Stimulated activated naive CD8-positive, alpha-beta T cell treated with anti-CD3 and anti-CD28 coated beads, Interleukin-15, Interleukin-2, amounts not matched to agents 100 ng/mL and 50 ng/mL, for 24 hours (primary cell): ENCODE data around the gene CANX.
"Not testable (repeated sequence)": the region's sequence is repeated elsewhere in the genome, so short reads cannot be mapped to it uniquely, and the experiment has no call there.

Source experiments
- H3K27ac Mint-ChIP-seq: one replicate; pipeline ENCODE4 v1.8.0; 2021; ENCODE audit warnings: mild to moderate bottlenecking, mixed read lengths
- H3K27me3 Mint-ChIP-seq: one replicate; pipeline ENCODE4 v1.8.0; 2021; ENCODE audit warnings: mixed read lengths
- H3K36me3 Mint-ChIP-seq: one replicate; pipeline ENCODE4 v1.8.0; 2021; ENCODE audit warnings: low read depth, mixed read lengths
- H3K4me1 Mint-ChIP-seq: one replicate; pipeline ENCODE4 v1.8.0; 2021; ENCODE audit warnings: low read depth, mixed read lengths
- H3K4me3 Mint-ChIP-seq: one replicate; pipeline ENCODE4 v1.8.0; 2021; ENCODE audit warnings: mild to moderate bottlenecking, mixed read lengths
- H3K9me3 Mint-ChIP-seq: one replicate; pipeline ENCODE4 v1.8.0; 2021; ENCODE audit warnings: mixed read lengths

CANX gene

GRCh38 chr5:179694561-179694960 lies 4.2 kb upstream of the CANX start:
- peaks cover 6% of the 10 kb centered on the region for H3K36me3 Mint-ChIP-seq
- H3K4me3 Mint-ChIP-seq, result no peak overlapping the region
- H3K4me1 Mint-ChIP-seq, result peaks cover 18% of the 10 kb centered on the region
- H3K9me3 Mint-ChIP-seq, result no peaks in the 10 kb centered on the region
- no peak overlapping the region for H3K27ac Mint-ChIP-seq
- no peaks in the 10 kb centered on the region for H3K27me3 Mint-ChIP-seq

GRCh38 chr5:179696603-179697002 lies 2.2 kb upstream of the CANX start:
- Mint-ChIP-seq H3K36me3 (peaks cover 15% of the 10 kb centered on the region), H3K27me3 (no peaks in the 10 kb centered on the region), H3K4me3 (no peak overlapping the region), H3K9me3 (no peaks in the 10 kb centered on the region), H3K27ac (peak overlapping the region; percentile 18), H3K4me1 (peaks cover 34% of the 10 kb centered on the region)

- peak overlapping the region; percentile 98 for H3K4me3 Mint-ChIP-seq
- H3K27me3 Mint-ChIP-seq, result no peaks in the 10 kb centered on the region
- H3K27ac Mint-ChIP-seq, result peak overlapping the region; percentile 100
These were observed 1.7 kb upstream of the CANX start for GRCh38 chr5:179697108-179697507.

GRCh38 chr5:179697543-179697942 lies 1.2 kb upstream of the CANX start:
- peaks cover 41% of the 10 kb centered on the region for H3K4me1 Mint-ChIP-seq

More at GRCh38 chr5:179697108-179697507, 1.7 kb upstream of the CANX start:
- Mint-ChIP-seq H3K9me3 (no peaks in the 10 kb centered on the region), H3K36me3 (peaks cover 17% of the 10 kb centered on the region), H3K4me1 (peaks cover 36% of the 10 kb centered on the region)

GRCh38 chr5:179697993-179698934 lies 503 bp upstream of the CANX start:
- H3K27me3 Mint-ChIP-seq, result no peaks in the 10 kb centered on the region
- peak overlapping the region; percentile 100 for H3K27ac Mint-ChIP-seq
- peaks cover 29% of the 10 kb centered on the region for H3K36me3 Mint-ChIP-seq
- H3K9me3 Mint-ChIP-seq, result no peaks in the 10 kb centered on the region
- H3K4me3 Mint-ChIP-seq, result peak overlapping the region; percentile 98
- peaks cover 44% of the 10 kb centered on the region for H3K4me1 Mint-ChIP-seq

More at GRCh38 chr5:179697543-179697942, 1.2 kb upstream of the CANX start:
- Mint-ChIP-seq H3K27ac (peak overlapping the region; percentile 100), H3K4me3 (peak overlapping the region; percentile 98), H3K36me3 (peaks cover 22% of the 10 kb centered on the region)
- not testable (repeated sequence) for H3K9me3 Mint-ChIP-seq, H3K27me3 Mint-ChIP-seq

- peak overlapping the region; percentile 98 for H3K4me3 Mint-ChIP-seq
- peaks cover 53% of the 10 kb centered on the region for H3K4me1 Mint-ChIP-seq
- H3K27ac Mint-ChIP-seq, result peak overlapping the region; percentile 96
- no peaks in the 10 kb centered on the region for H3K9me3 Mint-ChIP-seq
- no peaks in the 10 kb centered on the region for H3K27me3 Mint-ChIP-seq
- H3K36me3 Mint-ChIP-seq, result peaks cover 38% of the 10 kb centered on the region
These were observed 960 bp downstream of the CANX start for GRCh38 chr5:179699616-179700237.

- H3K27ac Mint-ChIP-seq, result peak overlapping the region; percentile 96
- H3K9me3 Mint-ChIP-seq, result no peaks in the 10 kb centered on the region
- peak overlapping the region; percentile 98 for H3K4me3 Mint-ChIP-seq
- peaks cover 42% of the 10 kb centered on the region for H3K36me3 Mint-ChIP-seq
- no peaks in the 10 kb centered on the region for H3K27me3 Mint-ChIP-seq
- H3K4me1 Mint-ChIP-seq, result peaks cover 56% of the 10 kb centered on the region
These were observed 1.7 kb downstream of the CANX start for GRCh38 chr5:179700401-179700918.

GRCh38 chr5:179716286-179716685 lies 17.5 kb downstream of the CANX start:
- H3K36me3 Mint-ChIP-seq, result peaks cover 57% of the 10 kb centered on the region
- peaks cover 8% of the 10 kb centered on the region for H3K4me1 Mint-ChIP-seq
- H3K27ac Mint-ChIP-seq, result peak overlapping the region; percentile 18
- H3K27me3 Mint-ChIP-seq, result no peaks in the 10 kb centered on the region
- no peaks in the 10 kb centered on the region for H3K9me3 Mint-ChIP-seq
- no peak overlapping the region for H3K4me3 Mint-ChIP-seq

- Mint-ChIP-seq H3K9me3 (no peaks in the 10 kb centered on the region), H3K36me3 (peaks cover 74% of the 10 kb centered on the region), H3K27me3 (no peaks in the 10 kb centered on the region), H3K4me1 (peaks cover 8% of the 10 kb centered on the region), H3K27ac (no peak overlapping the region), H3K4me3 (no peak overlapping the region)
These were observed 21.5 kb downstream of the CANX start for GRCh38 chr5:179720222-179720621.

GRCh38 chr5:179724163-179724562 lies 25.4 kb downstream of the CANX start:
- no peaks in the 10 kb centered on the region for H3K9me3 Mint-ChIP-seq
- no peaks in the 10 kb centered on the region for H3K27me3 Mint-ChIP-seq
- H3K4me3 Mint-ChIP-seq, result no peak overlapping the region
- H3K36me3 Mint-ChIP-seq, result peaks cover 80% of the 10 kb centered on the region
- H3K4me1 Mint-ChIP-seq, result no peaks in the 10 kb centered on the region
- no peak overlapping the region for H3K27ac Mint-ChIP-seq

GRCh38 chr5:179727106-179727505 lies 28.3 kb downstream of the CANX start:
- H3K27me3 Mint-ChIP-seq, result no peaks in the 10 kb centered on the region
- H3K36me3 Mint-ChIP-seq, result peaks cover 86% of the 10 kb centered on the region
- H3K4me3 Mint-ChIP-seq, result no peak overlapping the region
- no peak overlapping the region for H3K27ac Mint-ChIP-seq
- no peaks in the 10 kb centered on the region for H3K9me3 Mint-ChIP-seq
- H3K4me1 Mint-ChIP-seq, result peaks cover 22% of the 10 kb centered on the region

GRCh38 chr5:179729303-179729702 lies 30.5 kb downstream of the CANX start:
- Mint-ChIP-seq H3K36me3 (peaks cover 66% of the 10 kb centered on the region), H3K27ac (no peak overlapping the region), H3K4me1 (peaks cover 28% of the 10 kb centered on the region), H3K27me3 (no peaks in the 10 kb centered on the region), H3K4me3 (no peak overlapping the region), H3K9me3 (no peaks in the 10 kb centered on the region)

- Mint-ChIP-seq H3K4me3 (no peak overlapping the region), H3K9me3 (no peaks in the 10 kb centered on the region), H3K36me3 (peaks cover 66% of the 10 kb centered on the region), H3K27ac (peak overlapping the region; percentile 60), H3K27me3 (no peaks in the 10 kb centered on the region), H3K4me1 (peaks cover 32% of the 10 kb centered on the region)
These were observed 31.0 kb downstream of the CANX start for GRCh38 chr5:179729727-179730126.

GRCh38 chr5:179730356-179730755 lies 31.6 kb downstream of the CANX start:
- Mint-ChIP-seq H3K4me3 (no peak overlapping the region), H3K27ac (peak overlapping the region; percentile 84), H3K9me3 (no peaks in the 10 kb centered on the region), H3K36me3 (peaks cover 66% of the 10 kb centered on the region), H3K27me3 (no peaks in the 10 kb centered on the region), H3K4me1 (peaks cover 34% of the 10 kb centered on the region)

GRCh38 chr5:179730852-179731251 lies 32.1 kb downstream of the CANX start:
- Mint-ChIP-seq H3K4me1 (peaks cover 37% of the 10 kb centered on the region), H3K27me3 (no peaks in the 10 kb centered on the region), H3K36me3 (peaks cover 65% of the 10 kb centered on the region), H3K9me3 (no peaks in the 10 kb centered on the region), H3K27ac (peak overlapping the region; percentile 84), H3K4me3 (no peak overlapping the region)
